HEK293 (cell line): ENCODE results near the gene KCNE5.

ENCODE experiments used
- CTCF ChIP-seq: fragments of 450-650 bp; formaldehyde crosslinking; IDR thresholded peaks from 2 replicates; pipeline ENCODE4 v1.5.1; 2016; ENCODE audit warnings: missing biosample characterization, missing genetic modification characterization
- SP2 ChIP-seq: fragments of 450-650 bp; formaldehyde crosslinking; IDR thresholded peaks from 2 replicates; pipeline ENCODE4 v1.5.1; 2016; ENCODE audit warnings: missing biosample characterization, missing genetic modification characterization

- TF ChIP-seq CTCF (tag by site-specific recombination) (no peak), SP2 (tag by site-specific recombination) (no peak)
Observed at GRCh38 chrX:109655502-109656201, 30.7 kb upstream of the KCNE5 start.
